Measurements from ENCODE around the gene ABHD5.

ABHD5 gene

GRCh38 chr3:43696881-43697280 is 6.1 kb downstream of the ABHD5 start:
- TF ChIP-seq TAF1 (IDR thresholded peaks at IDR 0.05; ENCODE audit: borderline replicate concordance, insufficient read depth, low read length), result no peak
- no peak for TF ChIP-seq REST (IDR thresholded peaks at IDR 0.05; ENCODE audit: insufficient read depth in 1 of 2, low read depth in 2 of 2, low read length in 2 of 2)
- no peak for TF ChIP-seq SIN3A (IDR thresholded peaks at IDR 0.05; ENCODE audit: borderline replicate concordance, insufficient read depth, low read length)
- no peak for TF ChIP-seq FOXP2 (optimal IDR thresholded peaks at IDR 0.05; ENCODE audit: borderline replicate concordance, extremely low read depth, extremely low read length, insufficient read depth)
- no peak for TF ChIP-seq POLR2AphosphoS5 (IDR thresholded peaks at IDR 0.05; ENCODE audit: low read depth, low read length)

- no peak for TF ChIP-seq REST (IDR thresholded peaks at IDR 0.05; ENCODE audit: insufficient read depth in 1 of 2, low read depth in 2 of 2, low read length in 2 of 2)
- TF ChIP-seq POLR2AphosphoS5 (IDR thresholded peaks at IDR 0.05; ENCODE audit: low read depth, low read length), result no peak
- TF ChIP-seq SIN3A (IDR thresholded peaks at IDR 0.05; ENCODE audit: borderline replicate concordance, insufficient read depth, low read length), result no peak
- TF ChIP-seq FOXP2 (optimal IDR thresholded peaks at IDR 0.05; ENCODE audit: borderline replicate concordance, extremely low read depth, extremely low read length, insufficient read depth), result no peak
- TF ChIP-seq TAF1 (IDR thresholded peaks at IDR 0.05; ENCODE audit: borderline replicate concordance, insufficient read depth, low read length), result no peak
These were observed 9.1 kb downstream of the ABHD5 start for GRCh38 chr3:43699864-43700263.

- no peak for TF ChIP-seq SIN3A (IDR thresholded peaks at IDR 0.05; ENCODE audit: borderline replicate concordance, insufficient read depth, low read length)
- TF ChIP-seq REST (IDR thresholded peaks at IDR 0.05; ENCODE audit: insufficient read depth in 1 of 2, low read depth in 2 of 2, low read length in 2 of 2), result no peak
- TF ChIP-seq FOXP2 (optimal IDR thresholded peaks at IDR 0.05; ENCODE audit: borderline replicate concordance, extremely low read depth, extremely low read length, insufficient read depth), result no peak
- TF ChIP-seq TAF1 (IDR thresholded peaks at IDR 0.05; ENCODE audit: borderline replicate concordance, insufficient read depth, low read length), result no peak
These were observed 14.0 kb downstream of the ABHD5 start for GRCh38 chr3:43704697-43705096.

GRCh38 chr3:43706342-43706741 is 15.6 kb downstream of the ABHD5 start:
- TF ChIP-seq REST (IDR thresholded peaks at IDR 0.05; ENCODE audit: insufficient read depth in 1 of 2, low read depth in 2 of 2, low read length in 2 of 2), result no peak
- no peak for TF ChIP-seq FOXP2 (optimal IDR thresholded peaks at IDR 0.05; ENCODE audit: borderline replicate concordance, extremely low read depth, extremely low read length, insufficient read depth)
- TF ChIP-seq SIN3A (IDR thresholded peaks at IDR 0.05; ENCODE audit: borderline replicate concordance, insufficient read depth, low read length), result no peak
- no peak for TF ChIP-seq TAF1 (IDR thresholded peaks at IDR 0.05; ENCODE audit: borderline replicate concordance, insufficient read depth, low read length)
- TF ChIP-seq POLR2AphosphoS5 (IDR thresholded peaks at IDR 0.05; ENCODE audit: low read depth, low read length), result no peak

- TF ChIP-seq FOXP2 (optimal IDR thresholded peaks at IDR 0.05; ENCODE audit: borderline replicate concordance, extremely low read depth, extremely low read length, insufficient read depth), result no peak
- no peak for TF ChIP-seq POLR2AphosphoS5 (IDR thresholded peaks at IDR 0.05; ENCODE audit: low read depth, low read length)
- no peak for TF ChIP-seq TAF1 (IDR thresholded peaks at IDR 0.05; ENCODE audit: borderline replicate concordance, insufficient read depth, low read length)
- TF ChIP-seq SIN3A (IDR thresholded peaks at IDR 0.05; ENCODE audit: borderline replicate concordance, insufficient read depth, low read length), result no peak
- TF ChIP-seq REST (IDR thresholded peaks at IDR 0.05; ENCODE audit: insufficient read depth in 1 of 2, low read depth in 2 of 2, low read length in 2 of 2), result no peak
These were observed 16.5 kb downstream of the ABHD5 start for GRCh38 chr3:43707266-43707665.

Data from PFSK-1 (cell line).